CD4-positive, alpha-beta memory T cell (primary cell): ENCODE measurements around the gene PRIM2. TPM values are rescaled to one million over a fixed set of nuclear protein-coding genes. Genes with fewer than 3 reads are reported as not detected.

Source experiments
- CTCF ChIA-PET: fragments of 350-600 bp; sonication (Branson Sonifier 250); formaldehyde crosslinking; loops from one replicate; lab custom pipeline; 2021; ENCODE audit warnings: inconsistent platforms; ENCODE audit not compliant: partially characterized antibody; lab: Charles Lee
- POLR2A ChIA-PET: fragments of 350-600 bp; sonication (Branson Sonifier 250); formaldehyde crosslinking; loops from one replicate; lab custom pipeline; 2021; ENCODE audit not compliant: partially characterized antibody; lab: Charles Lee
- DNase-seq, 5 donors: peaks; one replicate each; pipeline versions ENCODE4 v3.0.0 to v3.0.0-alpha.2; 2020 to 2022; ENCODE audit warnings: mixed read lengths in 1 of 5
- H3K27ac ChIP-seq: one replicate; pipeline ENCODE4 v1.7.0; 2013; ENCODE audit warnings: low read depth, low read length
- H3K27me3 ChIP-seq: 2 replicates; pipeline ENCODE4 v1.7.0; 2013; ENCODE audit warnings: mild to moderate bottlenecking, low read length, moderate library complexity; ENCODE audit not compliant: insufficient read depth
- H3K36me3 ChIP-seq: 2 replicates; pipeline ENCODE4 v1.7.0; 2013; ENCODE audit warnings: mild to moderate bottlenecking, low read length, moderate library complexity; ENCODE audit not compliant: insufficient read depth
- H3K4me1 ChIP-seq: 2 replicates; pipeline ENCODE4 v1.7.0; 2013; ENCODE audit warnings: mild to moderate bottlenecking, low read length, moderate library complexity; ENCODE audit not compliant: insufficient read depth
- H3K4me3 ChIP-seq, 2 donors: one replicate each; pipeline ENCODE4 v1.7.0; 2013; ENCODE audit warnings: low read length in 2 of 2, mild to moderate bottlenecking in 1 of 2
- H3K9me3 ChIP-seq, 2 donors: one replicate each; pipeline ENCODE4 v1.7.0; 2013; ENCODE audit warnings: low read length in 2 of 2, control low read depth in 1 of 2; ENCODE audit not compliant: control insufficient read depth in 1 of 2
- H3K27ac Mint-ChIP-seq, 7 donors: one replicate each; pipeline ENCODE4 v1.8.0; 2020 to 2021; ENCODE audit warnings: mixed read lengths in 7 of 7, mild to moderate bottlenecking in 6 of 7, inconsistent platforms in 3 of 7, moderate library complexity in 3 of 7
- H3K27me3 Mint-ChIP-seq, 2 donors: one replicate each; pipeline ENCODE4 v1.8.0; 2020 to 2021; ENCODE audit warnings: mixed read lengths in 2 of 2
- H3K36me3 Mint-ChIP-seq, 2 donors: one replicate each; pipeline ENCODE4 v1.8.0; 2020 to 2021; ENCODE audit warnings: mixed read lengths in 2 of 2, inconsistent platforms in 1 of 2, mild to moderate bottlenecking in 1 of 2
- H3K4me1 Mint-ChIP-seq, 4 donors: one replicate each; pipeline ENCODE4 v1.8.0; 2020 to 2021; ENCODE audit warnings: mixed read lengths in 4 of 4, mild to moderate bottlenecking in 1 of 4
- H3K4me3 Mint-ChIP-seq, 8 donors: one replicate each; pipeline ENCODE4 v1.8.0; 2020 to 2021; ENCODE audit warnings: mixed read lengths in 8 of 8, mild to moderate bottlenecking in 7 of 8, moderate library complexity in 6 of 8, inconsistent platforms in 3 of 8
- H3K9me3 Mint-ChIP-seq, 8 donors: one replicate each; pipeline ENCODE4 v1.8.0; 2020 to 2021; ENCODE audit warnings: mixed read lengths in 8 of 8, mild to moderate bottlenecking in 5 of 8, inconsistent platforms in 3 of 8, moderate library complexity in 1 of 8
- intact Hi-C: fragments of 100-400 bp; cut with micrococcal nuclease; formaldehyde crosslinking; loops from one replicate; pipeline ENCODE4 v1.15.1; 2023
- polyA plus RNA-seq, 2 donors: library from polyadenylated mRNA; unstranded; fragments of 300-500 nt; fragmentation: Illumina TruSeq; gene quantifications; one replicate each; pipeline ENCODE4 v1.2.3, GENCODE V29; 2021
- total RNA-seq, 2 experiments: library from RNA; stranded (reverse); gene quantifications; one replicate each; pipeline ENCODE4 v1.2.3, GENCODE V29; 2021

Gene PRIM2
- total and polyA plus RNA-seq, 4 experiments from 2014 or later = 8.3 to 12.8 (median 10.4) TPM

GRCh38 chr6:57313711-57314471 lies 3.5 kb upstream of the PRIM2 start:
- Histone ChIP-seq H3K36me3 (no peaks in the 10 kb centered on the region), H3K27me3 (no peaks in the 10 kb centered on the region), H3K9me3 (no peaks in the 10 kb centered on the region), H3K4me3 (no peak overlapping the region), H3K4me1 (peaks cover 13% of the 10 kb centered on the region), H3K27ac (no peak overlapping the region)
- H3K36me3 Mint-ChIP-seq = peaks cover under 1 to 13% of the 10 kb centered on the region in 2 donors
- CTCF ChIA-PET = interaction anchor here (0.9 to 13.9 kb wide), 5 partner anchors 8 to 410 kb away, joined by 3 to 333 read pairs (median 9); no protein-coding TSS in a partner anchor
- peaks cover 2% of the 10 kb centered on the region in 2 donors for H3K27me3 Mint-ChIP-seq
- H3K4me1 Mint-ChIP-seq = peaks cover 11 to 24% (median 14%) of the 10 kb centered on the region in 4 donors
- intact Hi-C loops = no loop called here
- no peak for DNase-seq
- POLR2A ChIA-PET = no interaction called here
- H3K9me3 Mint-ChIP-seq = no peaks in the 10 kb centered on the region
- no peak overlapping the region for H3K27ac Mint-ChIP-seq
- H3K4me3 Mint-ChIP-seq = no peak overlapping the region

DNA sequence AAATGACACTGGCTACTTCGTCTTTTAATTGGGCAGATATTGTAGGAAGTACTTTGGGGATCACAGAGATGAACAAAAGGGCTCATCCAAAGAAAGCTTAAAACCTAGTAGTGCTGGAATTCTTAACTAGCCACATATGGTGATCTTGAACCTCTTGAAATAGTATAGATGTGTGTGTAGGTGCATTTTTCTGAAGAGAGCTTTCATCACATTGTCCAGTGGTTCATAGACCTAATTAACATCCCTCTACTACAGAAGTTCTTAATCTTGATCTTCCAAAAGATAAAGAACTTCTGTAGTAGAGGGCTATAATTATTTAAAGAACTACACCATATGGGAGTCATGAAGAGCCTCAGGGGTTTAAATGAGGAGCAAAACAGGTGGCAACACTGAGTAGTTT lies 2.3 kb upstream of the PRIM2 start:
- Histone ChIP-seq H3K4me1 (peaks cover 18% of the 10 kb centered on the region), H3K27ac (no peak overlapping the region), H3K9me3 (no peaks in the 10 kb centered on the region), H3K36me3 (peaks cover 1% of the 10 kb centered on the region), H3K27me3 (no peaks in the 10 kb centered on the region), H3K4me3 (no peak overlapping the region)
- Mint-ChIP-seq H3K4me1 (peaks cover 20 to 34% (median 24%) of the 10 kb centered on the region in 4 donors), H3K4me3 (no peak overlapping the region), H3K9me3 (no peaks in the 10 kb centered on the region), H3K27me3 (peaks cover 2% of the 10 kb centered on the region in 2 donors), H3K36me3 (peaks cover 8 to 25% of the 10 kb centered on the region in 2 donors), H3K27ac (no peak overlapping the region)
- intact Hi-C loops = loop anchor here (5.0 kb wide), 2 partner anchors 647 to 723 kb away; no protein-coding TSS in a partner anchor
- CTCF ChIA-PET = interaction anchor here (1.0 to 13.9 kb wide), 5 partner anchors 10 to 411 kb away, joined by 3 to 333 read pairs (median 9); partner anchors contain the start of gene KIAA1586
- DNase-seq = no peak
- POLR2A ChIA-PET = no interaction called here

- intact Hi-C loops = loop anchor here (1.0 to 5.0 kb wide), 10 partner anchors 48 to 957 kb away; partner anchors contain the start of genes BEND6 and KIAA1586
- Histone ChIP-seq H3K36me3 (peaks cover 9% of the 10 kb centered on the region), H3K27me3 (no peaks in the 10 kb centered on the region), H3K4me3 (peak overlapping the region in 1 of 2 donors; percentile 83), H3K4me1 (peaks cover 18% of the 10 kb centered on the region), H3K9me3 (no peaks in the 10 kb centered on the region), H3K27ac (no peak overlapping the region)
- DNase-seq = no peak
- CTCF ChIA-PET = interaction anchor here (0.6 to 13.9 kb wide), 28 partner anchors 8 to 774 kb away, joined by 3 to 333 read pairs (median 4); partner anchors contain the start of genes KIAA1586 and ZNF451
- Mint-ChIP-seq H3K4me3 (peak overlapping the region in 1 of 8 donors; percentile 5), H3K27ac (no peak overlapping the region), H3K9me3 (no peaks in the 10 kb centered on the region), H3K4me1 (peaks cover 20 to 34% (median 26%) of the 10 kb centered on the region in 4 donors), H3K27me3 (peaks cover 2% of the 10 kb centered on the region in 2 donors), H3K36me3 (peaks cover 15 to 32% of the 10 kb centered on the region in 2 donors)
- POLR2A ChIA-PET = interaction anchor here (0.6 to 1.5 kb wide), 3 partner anchors 15 to 679 kb away, joined by 3 to 4 read pairs (median 4); no protein-coding TSS in a partner anchor
These were observed 1.6 kb upstream of the PRIM2 start for GRCh38 chr6:57315851-57316250.

- CTCF ChIA-PET = interaction anchor here (0.6 to 13.9 kb wide), 33 partner anchors 9 to 958 kb away, joined by 3 to 333 read pairs (median 3); partner anchors contain the start of genes KIAA1586 and ZNF451
- peak; percentile 83 to 85 (median 84) for DNase-seq
These were observed 810 bp upstream of the PRIM2 start for GRCh38 chr6:57316581-57317059.

DNA sequence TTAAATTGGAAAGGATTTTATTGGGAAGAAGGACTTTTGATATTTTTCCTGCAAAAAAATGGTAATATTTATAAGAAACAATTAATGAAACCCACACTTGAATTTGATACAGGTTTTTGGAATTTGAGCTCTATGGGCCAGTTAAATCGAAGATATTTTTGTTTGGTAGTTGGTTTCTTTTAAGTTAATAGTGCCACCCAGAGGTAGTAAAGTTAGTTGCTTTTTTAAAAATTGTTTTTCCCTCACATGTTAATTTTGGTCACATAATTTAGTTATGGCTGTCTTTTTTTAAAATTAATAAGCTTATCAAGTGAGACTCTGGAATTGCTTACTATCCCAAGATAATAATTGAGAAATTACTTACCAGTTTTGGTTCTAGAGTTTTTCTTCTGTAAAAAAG lies 7.1 kb downstream of the PRIM2 start:
- H3K4me1 ChIP-seq = no peaks in the 10 kb centered on the region
- Mint-ChIP-seq H3K27ac (no peak overlapping the region), H3K4me3 (no peak overlapping the region), H3K27me3 (no peaks in the 10 kb centered on the region), H3K4me1 (peaks cover 3 to 23% (median 13%) of the 10 kb centered on the region in 4 donors), H3K36me3 (peaks cover 55 to 79% of the 10 kb centered on the region in 2 donors), H3K9me3 (peaks cover 0 to 8% (median 3%) of the 10 kb centered on the region in 8 donors)
- ChIA-PET POLR2A (no interaction called here), CTCF (interaction anchor here (0.8 to 13.9 kb wide), 6 partner anchors 9 to 963 kb away, joined by 3 to 333 read pairs (median 4); no protein-coding TSS in a partner anchor)
- H3K27ac ChIP-seq = no peak overlapping the region
- no peak overlapping the region for H3K4me3 ChIP-seq
- peak in 3 of 5 donors; percentile 14 to 23 (median 14) for DNase-seq
- intact Hi-C loops = loop anchor here (2.0 kb wide), 1 partner anchor 422 kb away; no protein-coding TSS in a partner anchor
- no peaks in the 10 kb centered on the region for H3K27me3 ChIP-seq
- peaks cover 26% of the 10 kb centered on the region for H3K36me3 ChIP-seq
- H3K9me3 ChIP-seq = no peaks in the 10 kb centered on the region

More at GRCh38 chr6:57316581-57317059, 810 bp upstream of the PRIM2 start:
- peak overlapping the region; percentile 80 to 83 for H3K4me3 ChIP-seq
- H3K4me1 ChIP-seq = peaks cover 18% of the 10 kb centered on the region
- Mint-ChIP-seq H3K9me3 (no peaks in the 10 kb centered on the region), H3K36me3 (peaks cover 21 to 38% of the 10 kb centered on the region in 2 donors), H3K4me3 (peak overlapping the region; percentile 95 to 100 (median 99)), H3K27ac (peak overlapping the region; percentile 82 to 97 (median 96)), H3K4me1 (peaks cover 26 to 35% (median 30%) of the 10 kb centered on the region in 4 donors), H3K27me3 (peaks cover 2% of the 10 kb centered on the region in 2 donors)
- no peaks in the 10 kb centered on the region for H3K27me3 ChIP-seq
- H3K9me3 ChIP-seq = no peaks in the 10 kb centered on the region
- peaks cover 10% of the 10 kb centered on the region for H3K36me3 ChIP-seq
- POLR2A ChIA-PET = interaction anchor here (0.6 to 1.5 kb wide), 6 partner anchors 16 to 680 kb away, joined by 3 to 6 read pairs (median 4); partner anchors contain the start of gene RAB23
- H3K27ac ChIP-seq = peak overlapping the region; percentile 61
- intact Hi-C loops = loop anchor here (1.0 to 5.0 kb wide), 13 partner anchors 48 to 958 kb away; partner anchors contain the start of genes BAG2, BEND6, KIAA1586 and RAB23

DNA sequence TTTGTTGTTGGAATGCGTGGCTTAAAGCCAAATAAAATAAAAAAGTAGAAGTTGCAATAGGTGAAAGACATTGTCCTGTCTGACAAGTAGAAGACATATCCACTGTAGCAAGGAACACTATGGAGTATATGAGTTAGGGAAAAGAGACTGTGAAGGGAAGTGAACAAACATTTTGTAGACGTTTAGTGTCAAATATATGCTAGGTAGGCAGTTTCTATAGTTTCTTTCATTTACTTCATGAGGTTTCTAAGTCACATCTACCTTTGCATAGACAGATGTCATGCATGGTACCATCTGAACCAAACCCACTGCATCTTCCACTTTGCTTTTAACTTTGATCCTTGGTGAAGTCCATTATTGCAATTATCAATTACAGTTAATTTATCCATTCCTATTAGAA lies 9.9 kb downstream of the PRIM2 start:
- H3K4me3 ChIP-seq = no peak overlapping the region
- Mint-ChIP-seq H3K4me1 (peaks cover 0 to 15% (median 3%) of the 10 kb centered on the region in 4 donors), H3K4me3 (no peak overlapping the region), H3K36me3 (peaks cover 63 to 76% of the 10 kb centered on the region in 2 donors), H3K9me3 (peaks cover 2 to 19% (median 12%) of the 10 kb centered on the region in 8 donors), H3K27me3 (no peaks in the 10 kb centered on the region), H3K27ac (peak overlapping the region in 2 of 7 donors; percentile 48 to 49)
- DNase-seq = no peak
- H3K36me3 ChIP-seq = peaks cover 16% of the 10 kb centered on the region
- intact Hi-C loops = no loop called here
- no peaks in the 10 kb centered on the region for H3K4me1 ChIP-seq
- no peaks in the 10 kb centered on the region for H3K27me3 ChIP-seq
- ChIA-PET CTCF (interaction anchor here (3.0 kb wide), 1 partner anchor 12 kb away, joined by 15 read pairs; no protein-coding TSS in a partner anchor), POLR2A (no interaction called here)
- no peak overlapping the region for H3K27ac ChIP-seq
- no peaks in the 10 kb centered on the region for H3K9me3 ChIP-seq
